K562 (cell line): ENCODE measurements around the gene GTF3C1. TPM values are rescaled to one million over a fixed set of nuclear protein-coding genes. Genes with fewer than 3 reads are reported as not detected.

Source experiments
- ATF7 ChIP-seq: fragments of 450-650 bp; IDR thresholded peaks from 2 replicates; pipeline ENCODE4 v1.7.1; 2014; ENCODE audit warnings: mild to moderate bottlenecking, moderate library complexity
- CREB1 ChIP-seq, 2 experiments: sonication (generic) in 1 of 2; formaldehyde crosslinking in 1 of 2; IDR thresholded peaks; 2 replicates each; pipeline versions ENCODE4 v1.6.1 to v1.8.0; 2012 to 2022; ENCODE audit warnings: inconsistent platforms in 1 of 2, mild to moderate bottlenecking in 1 of 2, missing genetic modification reagents in 1 of 2, moderate library complexity in 1 of 2
- EP300 ChIP-seq: IDR thresholded peaks from 2 replicates; pipeline ENCODE4 v1.6.1; 2012; ENCODE audit warnings: low read length, improper control_type of control experiment
- ETV6 ChIP-seq, 3 experiments: fragments of 150-350 bp in 1 of 3; sonication (generic) in 1 of 3; formaldehyde crosslinking in 1 of 3; IDR thresholded peaks; 2 replicates each; pipeline versions ENCODE4 v1.6.1 to v1.8.0; 2014 to 2022; ENCODE audit warnings: borderline replicate concordance in 2 of 3, low read depth in 2 of 3, antibody characterized with exemption in 1 of 3, low read length in 1 of 3, mild to moderate bottlenecking in 1 of 3, missing genetic modification reagents in 1 of 3
- KLF10 ChIP-seq: fragments of 250-450 bp; sonication (Bioruptor Pico); IDR thresholded peaks from 2 replicates; pipeline ENCODE4 v1.6.1; 2021; ENCODE audit warnings: matching md5 sums
- POLR2A ChIP-seq: fragments of 450-650 bp; conservative IDR thresholded peaks from 2 replicates; pipeline ENCODE4 v1.6.1; 2016
- POLR2AphosphoS2 ChIP-seq: IDR thresholded peaks from 2 replicates; pipeline ENCODE4 v1.6.1; 2012; ENCODE audit warnings: low read length, improper control_type of control experiment
- RUNX1 ChIP-seq: sonication (generic); IDR thresholded peaks from 2 replicates; pipeline ENCODE4 v1.6.1; 2016; ENCODE audit warnings: antibody characterized with exemption, low read depth
- SMARCC2 ChIP-seq: fragments of 450-650 bp; IDR thresholded peaks from 2 replicates; pipeline ENCODE4 v1.6.1; 2017; ENCODE audit warnings: antibody characterized with exemption, moderate library complexity, mild to moderate bottlenecking, low read depth
- TSC22D4 ChIP-seq: fragments of 450-650 bp; IDR thresholded peaks from 2 replicates; pipeline ENCODE4 v1.6.1; 2016; ENCODE audit warnings: missing genetic modification characterization, missing biosample characterization, control low read depth
- ZNF253 ChIP-seq: fragments of 250-450 bp; sonication (Bioruptor Pico); conservative IDR thresholded peaks from 2 replicates; pipeline ENCODE4 v1.6.1; 2021; ENCODE audit warnings: mild to moderate bottlenecking
- ZNF79 ChIP-seq: fragments of 250-450 bp; sonication (Bioruptor Pico); IDR thresholded peaks from 2 replicates; pipeline ENCODE4 v1.4.0; 2020; ENCODE audit warnings: low read depth, mild to moderate bottlenecking, moderate library complexity
- polyA plus RNA-seq, 8 experiments: library from polyadenylated mRNA; depleted of rRNA in 4 of 8; stranded (reverse) in 5 of 8; unstranded in 3 of 8; fragments of >200 nt; fragmentation: Nextera tagmentation in 2 of 8; fragmentation: Illumina TruSeq in 1 of 8; extraction: Ambion mirVana in 2 of 8; extraction: Trizol in 1 of 8; gene quantifications; 2 replicates each; pipeline versions ENCODE4 v1.2.1 to v1.2.3, GENCODE V29; 2011 to 2014; ENCODE audit warnings: inconsistent platforms in 1 of 8, missing spikeins in 1 of 8
- total RNA-seq, 7 experiments: library from RNA; depleted of rRNA in 6 of 7; stranded (reverse); fragments of >200 nt in 6 of 7; fragmentation: Illumina TruSeq in 2 of 7; extraction: Trizol in 2 of 7; gene quantifications; 2 replicates each; pipeline versions ENCODE4 v1.2.1 to v1.2.3, GENCODE V29; 2011 to 2021; ENCODE audit warnings: low replicate concordance in 1 of 7
- TF ChIP-seq, protein P1 (sequence below): fragments of 200-400 bp; formaldehyde crosslinking; IDR thresholded peaks from 2 replicates; pipeline ENCODE4 v1.6.1; 2017; ENCODE audit warnings: mild to moderate bottlenecking, low read depth, low read length, moderate library complexity
- TF ChIP-seq, protein P2 (sequence below): sonication (generic); formaldehyde crosslinking; IDR thresholded peaks from 2 replicates; pipeline ENCODE4 v1.8.1; 2023; ENCODE audit warnings: mild to moderate bottlenecking, missing genetic modification reagents
- TF ChIP-seq, protein P3 (sequence below): fragments of 450-650 bp; formaldehyde crosslinking; IDR thresholded peaks from 2 replicates; pipeline ENCODE4 v1.4.0; 2022; ENCODE audit warnings: mild to moderate bottlenecking, moderate library complexity
- TF ChIP-seq, protein P4 (sequence below): fragments of 450-650 bp; formaldehyde crosslinking; IDR thresholded peaks from 2 replicates; pipeline ENCODE4 v1.4.0; 2020; ENCODE audit warnings: mild to moderate bottlenecking, moderate library complexity

The GTF3C1 gene
- total and polyA plus RNA-seq, 9 of the 15 experiments (the other 6 are each of a cell fraction or from before 2014, with no cell fraction given), result 0.72 to 63.6 (median 30.9) TPM

DNA sequence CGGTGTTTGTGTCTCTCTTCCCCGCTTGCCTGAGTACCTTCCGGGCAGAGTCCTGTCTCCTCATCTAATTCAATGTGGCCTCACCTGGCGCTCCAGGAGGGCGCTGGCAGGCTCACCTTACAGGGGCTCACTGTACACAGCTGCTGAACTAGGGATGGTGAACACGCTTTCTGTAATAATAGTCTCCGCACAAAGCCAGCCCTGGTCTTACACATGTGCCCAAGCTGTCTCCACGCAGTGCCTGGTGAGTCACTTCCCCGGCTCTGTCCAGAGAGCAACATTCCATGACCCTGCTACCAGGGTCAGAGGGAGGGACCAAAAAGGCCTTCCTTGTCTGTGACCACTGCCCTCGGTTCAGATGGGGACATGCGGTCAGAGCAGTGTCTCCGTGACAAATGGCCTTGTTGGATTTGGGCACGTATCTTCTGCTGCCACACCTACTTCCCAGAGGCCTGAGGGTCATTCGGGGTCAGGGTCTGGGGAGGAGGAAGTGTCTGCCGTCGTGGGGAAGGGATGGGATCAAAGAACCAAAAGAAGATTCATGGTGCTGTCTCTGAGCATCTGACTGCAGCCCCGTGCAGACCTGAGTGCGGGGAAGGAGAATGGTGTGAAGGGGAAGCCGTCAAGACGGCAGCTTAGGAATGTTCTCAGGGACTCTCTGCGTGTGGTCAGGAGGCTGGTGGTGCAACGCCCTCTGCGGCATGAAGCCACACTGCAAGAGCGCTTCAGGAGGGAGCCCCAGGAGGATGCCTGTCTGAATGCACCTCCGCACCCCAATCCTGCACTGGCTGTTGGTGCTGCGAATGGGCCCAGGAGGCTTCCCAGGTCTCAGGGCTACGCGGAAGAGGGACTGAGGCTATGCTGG lies 78.9 kb downstream of the GTF3C1 start (continued):
- TF ChIP-seq ZNF79 (CRISPR knock-in tag) (no peak), KLF10 (no peak), CREB1 (IDR thresholded peaks at IDR 0.05) (no peak), CREB1 (CRISPR knock-in tag; IDR thresholded peaks at IDR 0.05) (no peak), SMARCC2 (no peak), ZNF253 (CRISPR knock-in tag) (no peak), POLR2AphosphoS2 (no peak), ETV6 (IDR thresholded peaks at IDR 0.05; ENCODE audit: borderline replicate concordance in 1 of 2, low read depth in 2 of 2, low read length in 1 of 2) (no peak), ETV6 (CRISPR knock-in tag; IDR thresholded peaks at IDR 0.05; ENCODE audit: borderline replicate concordance) (no peak), RUNX1 (no peak), EP300 (no peak; the same call in 1 of the 2 replicates), POLR2A (no peak), TSC22D4 (tag) (no peak), ATF7 (peak; percentile 57; the same call in 1 of the 2 replicates)
- TF ChIP-seq, protein P1, sequence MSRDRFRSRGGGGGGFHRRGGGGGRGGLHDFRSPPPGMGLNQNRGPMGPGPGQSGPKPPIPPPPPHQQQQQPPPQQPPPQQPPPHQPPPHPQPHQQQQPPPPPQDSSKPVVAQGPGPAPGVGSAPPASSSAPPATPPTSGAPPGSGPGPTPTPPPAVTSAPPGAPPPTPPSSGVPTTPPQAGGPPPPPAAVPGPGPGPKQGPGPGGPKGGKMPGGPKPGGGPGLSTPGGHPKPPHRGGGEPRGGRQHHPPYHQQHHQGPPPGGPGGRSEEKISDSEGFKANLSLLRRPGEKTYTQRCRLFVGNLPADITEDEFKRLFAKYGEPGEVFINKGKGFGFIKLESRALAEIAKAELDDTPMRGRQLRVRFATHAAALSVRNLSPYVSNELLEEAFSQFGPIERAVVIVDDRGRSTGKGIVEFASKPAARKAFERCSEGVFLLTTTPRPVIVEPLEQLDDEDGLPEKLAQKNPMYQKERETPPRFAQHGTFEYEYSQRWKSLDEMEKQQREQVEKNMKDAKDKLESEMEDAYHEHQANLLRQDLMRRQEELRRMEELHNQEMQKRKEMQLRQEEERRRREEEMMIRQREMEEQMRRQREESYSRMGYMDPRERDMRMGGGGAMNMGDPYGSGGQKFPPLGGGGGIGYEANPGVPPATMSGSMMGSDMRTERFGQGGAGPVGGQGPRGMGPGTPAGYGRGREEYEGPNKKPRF, result no peak
- TF ChIP-seq, protein P2, sequence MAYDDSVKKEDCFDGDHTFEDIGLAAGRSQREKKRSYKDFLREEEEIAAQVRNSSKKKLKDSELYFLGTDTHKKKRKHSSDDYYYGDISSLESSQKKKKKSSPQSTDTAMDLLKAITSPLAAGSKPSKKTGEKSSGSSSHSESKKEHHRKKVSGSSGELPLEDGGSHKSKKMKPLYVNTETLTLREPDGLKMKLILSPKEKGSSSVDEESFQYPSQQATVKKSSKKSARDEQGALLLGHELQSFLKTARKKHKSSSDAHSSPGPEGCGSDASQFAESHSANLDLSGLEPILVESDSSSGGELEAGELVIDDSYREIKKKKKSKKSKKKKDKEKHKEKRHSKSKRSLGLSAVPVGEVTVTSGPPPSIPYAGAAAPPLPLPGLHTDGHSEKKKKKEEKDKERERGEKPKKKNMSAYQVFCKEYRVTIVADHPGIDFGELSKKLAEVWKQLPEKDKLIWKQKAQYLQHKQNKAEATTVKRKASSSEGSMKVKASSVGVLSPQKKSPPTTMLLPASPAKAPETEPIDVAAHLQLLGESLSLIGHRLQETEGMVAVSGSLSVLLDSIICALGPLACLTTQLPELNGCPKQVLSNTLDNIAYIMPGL (CRISPR knock-in tag), result no peak
- TF ChIP-seq, protein P3, sequence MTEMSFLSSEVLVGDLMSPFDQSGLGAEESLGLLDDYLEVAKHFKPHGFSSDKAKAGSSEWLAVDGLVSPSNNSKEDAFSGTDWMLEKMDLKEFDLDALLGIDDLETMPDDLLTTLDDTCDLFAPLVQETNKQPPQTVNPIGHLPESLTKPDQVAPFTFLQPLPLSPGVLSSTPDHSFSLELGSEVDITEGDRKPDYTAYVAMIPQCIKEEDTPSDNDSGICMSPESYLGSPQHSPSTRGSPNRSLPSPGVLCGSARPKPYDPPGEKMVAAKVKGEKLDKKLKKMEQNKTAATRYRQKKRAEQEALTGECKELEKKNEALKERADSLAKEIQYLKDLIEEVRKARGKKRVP, result no peak
- TF ChIP-seq, protein P4, sequence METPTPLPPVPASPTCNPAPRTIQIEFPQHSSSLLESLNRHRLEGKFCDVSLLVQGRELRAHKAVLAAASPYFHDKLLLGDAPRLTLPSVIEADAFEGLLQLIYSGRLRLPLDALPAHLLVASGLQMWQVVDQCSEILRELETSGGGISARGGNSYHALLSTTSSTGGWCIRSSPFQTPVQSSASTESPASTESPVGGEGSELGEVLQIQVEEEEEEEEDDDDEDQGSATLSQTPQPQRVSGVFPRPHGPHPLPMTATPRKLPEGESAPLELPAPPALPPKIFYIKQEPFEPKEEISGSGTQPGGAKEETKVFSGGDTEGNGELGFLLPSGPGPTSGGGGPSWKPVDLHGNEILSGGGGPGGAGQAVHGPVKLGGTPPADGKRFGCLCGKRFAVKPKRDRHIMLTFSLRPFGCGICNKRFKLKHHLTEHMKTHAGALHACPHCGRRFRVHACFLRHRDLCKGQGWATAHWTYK (CRISPR knock-in tag), result no peak
